Tibial artery (tissue), 4 donors: ENCODE measurements around the gene SPOCD1.

Experiments
- DNase-seq, 2 donors: peaks; one replicate each; pipeline ENCODE4 v3.0.0-alpha.2; 2019
- H3K27ac ChIP-seq, 2 donors: fragments of 200-600 bp; sonication (generic) in 1 of 2; 1 replicate in 1 of 2; 2 replicates in 1 of 2; pipeline ENCODE4 v1.5.1; 2018 to 2019; ENCODE audit warnings: mild to moderate bottlenecking in 1 of 2
- H3K27me3 ChIP-seq, 2 donors: fragments of 200-600 bp; sonication (generic) in 1 of 2; one replicate each; pipeline versions ENCODE4 v1.5.1 to v1.6.0; 2016 to 2019
- H3K36me3 ChIP-seq, 3 donors: fragments of 200-600 bp; sonication (generic) in 2 of 3; one replicate each; pipeline ENCODE4 v1.5.1; 2016 to 2019; ENCODE audit warnings: mild to moderate bottlenecking in 2 of 3
- H3K4me1 ChIP-seq, 4 donors: fragments of 200-600 bp; sonication (generic) in 2 of 4; 1 replicate in 3 of 4; 2 replicates in 1 of 4; pipeline ENCODE4 v1.5.1; 2016 to 2019
- H3K4me3 ChIP-seq, 2 donors: fragments of 200-600 bp; sonication (generic) in 1 of 2; 1 replicate in 1 of 2; 2 replicates in 1 of 2; pipeline ENCODE4 v1.5.1; 2018 to 2019; ENCODE audit warnings: mild to moderate bottlenecking in 2 of 2
- H3K9me3 ChIP-seq, 3 donors: fragments of 200-600 bp; sonication (generic) in 1 of 3; one replicate each; pipeline ENCODE4 v1.5.1; 2016 to 2019
- intact Hi-C: fragments of 100-400 bp; cut with DNase I; formaldehyde crosslinking; loops from one replicate; pipeline ENCODE4 v1.15.0; 2023; ENCODE audit warnings: low total_unique reads
- TF ChIP-seq, protein P1 (sequence below), 2 experiments: fragments of 200-600 bp in 1 of 2; fragments of 450-650 bp in 1 of 2; IDR thresholded peaks; one replicate each; pipeline ENCODE4 v1.5.1; 2017 to 2019; ENCODE audit warnings: antibody characterized with exemption in 2 of 2, mild to moderate bottlenecking in 1 of 2, moderate library complexity in 1 of 2

SPOCD1 gene

DNA sequence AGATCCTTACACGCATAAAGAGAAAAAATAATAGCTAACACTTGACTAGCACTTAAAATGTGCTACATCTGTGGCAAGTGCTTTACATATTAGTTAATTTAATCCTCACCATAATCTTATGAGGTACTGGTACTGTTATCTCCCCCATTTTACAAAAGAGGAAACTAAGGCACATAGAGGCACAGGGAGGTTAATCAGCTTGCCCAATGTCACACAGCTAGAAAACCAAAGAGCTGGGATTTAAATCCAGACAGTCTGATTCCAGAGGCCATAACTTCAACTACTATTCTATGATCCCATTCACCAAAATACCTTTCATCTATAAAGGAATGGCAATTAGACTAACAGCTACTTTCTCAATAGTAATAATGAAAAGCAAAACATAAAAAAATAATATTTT, 11.7 kb downstream of the SPOCD1 start:
- DNase-seq = no peak
- intact Hi-C loops = no loop called here
- no peaks in the 10 kb centered on the region for H3K27me3 ChIP-seq
- H3K9me3 ChIP-seq = no peaks in the 10 kb centered on the region
- H3K36me3 ChIP-seq = no peaks in the 10 kb centered on the region
- H3K4me3 ChIP-seq = no peak overlapping the region
- H3K4me1 ChIP-seq = peaks cover 0 to under 1% (median 0%) of the 10 kb centered on the region in 4 donors
- TF ChIP-seq, protein P1, sequence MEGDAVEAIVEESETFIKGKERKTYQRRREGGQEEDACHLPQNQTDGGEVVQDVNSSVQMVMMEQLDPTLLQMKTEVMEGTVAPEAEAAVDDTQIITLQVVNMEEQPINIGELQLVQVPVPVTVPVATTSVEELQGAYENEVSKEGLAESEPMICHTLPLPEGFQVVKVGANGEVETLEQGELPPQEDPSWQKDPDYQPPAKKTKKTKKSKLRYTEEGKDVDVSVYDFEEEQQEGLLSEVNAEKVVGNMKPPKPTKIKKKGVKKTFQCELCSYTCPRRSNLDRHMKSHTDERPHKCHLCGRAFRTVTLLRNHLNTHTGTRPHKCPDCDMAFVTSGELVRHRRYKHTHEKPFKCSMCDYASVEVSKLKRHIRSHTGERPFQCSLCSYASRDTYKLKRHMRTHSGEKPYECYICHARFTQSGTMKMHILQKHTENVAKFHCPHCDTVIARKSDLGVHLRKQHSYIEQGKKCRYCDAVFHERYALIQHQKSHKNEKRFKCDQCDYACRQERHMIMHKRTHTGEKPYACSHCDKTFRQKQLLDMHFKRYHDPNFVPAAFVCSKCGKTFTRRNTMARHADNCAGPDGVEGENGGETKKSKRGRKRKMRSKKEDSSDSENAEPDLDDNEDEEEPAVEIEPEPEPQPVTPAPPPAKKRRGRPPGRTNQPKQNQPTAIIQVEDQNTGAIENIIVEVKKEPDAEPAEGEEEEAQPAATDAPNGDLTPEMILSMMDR (IDR thresholded peaks at IDR 0.05) = no peak
- no peak overlapping the region for H3K27ac ChIP-seq

DNA sequence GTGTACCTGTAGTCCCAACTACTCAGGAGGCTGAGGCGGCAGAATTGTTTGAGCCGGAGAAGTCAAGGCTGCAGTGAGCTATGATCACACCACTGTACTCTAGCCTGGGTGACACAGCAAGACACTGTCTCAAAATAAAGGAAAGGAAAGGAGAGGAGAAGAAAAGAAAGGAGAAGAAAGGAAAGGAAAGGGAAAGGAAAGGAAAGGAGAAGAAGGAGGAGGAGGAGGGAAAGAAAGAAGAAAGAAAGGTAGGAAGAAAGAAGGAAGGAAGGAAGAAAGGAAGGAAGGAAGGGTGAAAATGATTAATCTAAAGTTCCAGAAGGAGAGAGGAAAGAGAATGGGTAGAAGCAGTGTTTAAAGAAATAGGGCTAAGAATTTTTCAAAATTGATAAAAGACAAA, 12.2 kb downstream of the SPOCD1 start:
- H3K27ac ChIP-seq = no peak overlapping the region
- no peak for DNase-seq
- no peak overlapping the region for H3K4me3 ChIP-seq
- TF ChIP-seq, protein P1 (IDR thresholded peaks at IDR 0.05) = no peak
- no peaks in the 10 kb centered on the region for H3K9me3 ChIP-seq
- H3K27me3 ChIP-seq = no peaks in the 10 kb centered on the region
- peaks cover 0 to 6% (median under 1%) of the 10 kb centered on the region in 4 donors for H3K4me1 ChIP-seq
- intact Hi-C loops = no loop called here
- H3K36me3 ChIP-seq = no peaks in the 10 kb centered on the region

- peak in 1 of 2 donors; percentile 10 for DNase-seq
- Histone ChIP-seq H3K4me1 (peaks cover 0 to 13% (median 4%) of the 10 kb centered on the region in 4 donors), H3K36me3 (no peaks in the 10 kb centered on the region), H3K4me3 (peak overlapping the region; percentile 22 to 28), H3K27me3 (peaks cover 0 to 7% of the 10 kb centered on the region in 2 donors), H3K9me3 (no peaks in the 10 kb centered on the region), H3K27ac (no peak overlapping the region)
- TF ChIP-seq, protein P1 (IDR thresholded peaks at IDR 0.05) = no peak
- intact Hi-C loops = no loop called here
Measured at GRCh38 chr1:31802190-31803150, 13.4 kb downstream of the SPOCD1 start.

- DNase-seq = peak in 1 of 2 donors; percentile 6
- intact Hi-C loops = no loop called here
- TF ChIP-seq, protein P1 (IDR thresholded peaks at IDR 0.05) = no peak
- peaks cover 0 to 13% (median 4%) of the 10 kb centered on the region in 4 donors for H3K4me1 ChIP-seq
- H3K9me3 ChIP-seq = no peaks in the 10 kb centered on the region
- H3K27ac ChIP-seq = no peak overlapping the region
- H3K4me3 ChIP-seq = no peak overlapping the region
- peaks cover 0 to 17% of the 10 kb centered on the region in 2 donors for H3K27me3 ChIP-seq
- no peaks in the 10 kb centered on the region for H3K36me3 ChIP-seq
Measured at GRCh38 chr1:31801458-31801857, 14.4 kb downstream of the SPOCD1 start.

DNA sequence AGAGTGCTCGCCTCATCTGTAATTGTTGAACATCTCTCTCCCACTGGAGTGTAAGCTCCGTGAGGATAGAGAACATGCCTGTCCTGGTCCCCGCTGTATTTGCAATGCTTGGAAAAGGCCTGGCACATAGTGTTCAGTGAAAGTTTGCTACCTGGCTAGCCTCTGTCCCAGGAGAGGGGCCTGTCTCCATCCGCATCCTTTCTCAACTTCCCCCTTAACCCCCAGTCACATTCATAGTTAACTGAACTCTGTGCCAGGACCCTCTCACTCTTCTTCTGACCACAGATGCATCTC, 15.2 kb downstream of the SPOCD1 start:
- intact Hi-C loops = no loop called here
- H3K27me3 ChIP-seq = peaks cover 0 to 19% of the 10 kb centered on the region in 2 donors
- peaks cover 0 to 13% (median 4%) of the 10 kb centered on the region in 4 donors for H3K4me1 ChIP-seq
- H3K9me3 ChIP-seq = no peaks in the 10 kb centered on the region
- no peaks in the 10 kb centered on the region for H3K36me3 ChIP-seq
- TF ChIP-seq, protein P1 (IDR thresholded peaks at IDR 0.05) = no peak
- no peak overlapping the region for H3K4me3 ChIP-seq
- H3K27ac ChIP-seq = no peak overlapping the region
- DNase-seq = peak in 1 of 2 donors; percentile 6
